HEK293T (cell line): ENCODE results near the gene APOC3.

Source experiments
- CTCF ChIA-PET: fragments of 350-600 bp; formaldehyde crosslinking; extraction: SDS; loops from one replicate; lab custom pipeline; 2021; ENCODE audit warnings: antibody characterized with exemption, inconsistent platforms; lab: Yijun Ruan, JAX
- POLR2A ChIA-PET: fragments of 350-600 bp; formaldehyde crosslinking; extraction: SDS; loops from one replicate; lab custom pipeline; 2020; ENCODE audit warnings: antibody characterized with exemption, inconsistent platforms; lab: Yijun Ruan, JAX
- DNase-seq: peaks from one replicate; pipeline ENCODE4 v3.0.0; 2012; ENCODE audit warnings: mixed read lengths; ENCODE audit errors: extremely low spot score
- ARNT ChIP-seq: fragments of 450-650 bp; IDR thresholded peaks from 2 replicates; pipeline ENCODE4 v1.6.1; 2017; ENCODE audit warnings: mild to moderate bottlenecking
- BHLHE40 ChIP-seq: fragments of 450-650 bp; IDR thresholded peaks from 2 replicates; pipeline ENCODE4 v1.6.1; 2016; ENCODE audit warnings: mild to moderate bottlenecking, moderate library complexity, borderline replicate concordance
- CTBP1 ChIP-seq: fragments of 450-650 bp; IDR thresholded peaks from 2 replicates; pipeline ENCODE4 v1.6.1; 2016; ENCODE audit warnings: borderline replicate concordance
- ELF4 ChIP-seq: fragments of 450-650 bp; IDR thresholded peaks from 2 replicates; pipeline ENCODE4 v1.6.1; 2017; ENCODE audit warnings: antibody characterized with exemption
- FOXA1 ChIP-seq: fragments of 450-650 bp; IDR thresholded peaks from 2 replicates; pipeline ENCODE4 v1.6.1; 2016; ENCODE audit warnings: mild to moderate bottlenecking
- FOXK2 ChIP-seq: fragments of 450-650 bp; IDR thresholded peaks from 2 replicates; pipeline ENCODE4 v1.6.1; 2016; ENCODE audit warnings: mild to moderate bottlenecking
- FOXM1 ChIP-seq: fragments of 450-650 bp; IDR thresholded peaks from 2 replicates; pipeline ENCODE4 v1.6.1; 2017; ENCODE audit warnings: mild to moderate bottlenecking, borderline replicate concordance
- HDGF ChIP-seq: fragments of 450-650 bp; IDR thresholded peaks from 2 replicates; pipeline ENCODE4 v1.6.1; 2017; ENCODE audit warnings: antibody characterized with exemption, borderline replicate concordance
- L3MBTL2 ChIP-seq: fragments of 450-650 bp; conservative IDR thresholded peaks from 2 replicates; pipeline ENCODE4 v1.6.1; 2016; ENCODE audit warnings: mild to moderate bottlenecking
- LEF1 ChIP-seq: fragments of 450-650 bp; IDR thresholded peaks from 2 replicates; pipeline ENCODE4 v1.6.1; 2017; ENCODE audit warnings: mild to moderate bottlenecking, borderline replicate concordance
- NFRKB ChIP-seq: fragments of 450-650 bp; IDR thresholded peaks from 2 replicates; pipeline ENCODE4 v1.6.1; 2016; ENCODE audit warnings: mild to moderate bottlenecking, moderate library complexity
- PKNOX1 ChIP-seq: fragments of 450-650 bp; IDR thresholded peaks from 2 replicates; pipeline ENCODE4 v1.6.1; 2016
- SP1 ChIP-seq: fragments of 450-650 bp; IDR thresholded peaks from 2 replicates; pipeline ENCODE4 v1.6.1; 2017
- SUZ12 ChIP-seq: fragments of 450-650 bp; IDR thresholded peaks from 2 replicates; pipeline ENCODE4 v1.6.1; 2016; ENCODE audit warnings: mild to moderate bottlenecking
- TARDBP ChIP-seq: fragments of 450-650 bp; IDR thresholded peaks from 2 replicates; pipeline ENCODE4 v1.6.1; 2016
- ZNF384 ChIP-seq: fragments of 450-650 bp; IDR thresholded peaks from 2 replicates; pipeline ENCODE4 v1.6.1; 2016

The APOC3 gene

DNA sequence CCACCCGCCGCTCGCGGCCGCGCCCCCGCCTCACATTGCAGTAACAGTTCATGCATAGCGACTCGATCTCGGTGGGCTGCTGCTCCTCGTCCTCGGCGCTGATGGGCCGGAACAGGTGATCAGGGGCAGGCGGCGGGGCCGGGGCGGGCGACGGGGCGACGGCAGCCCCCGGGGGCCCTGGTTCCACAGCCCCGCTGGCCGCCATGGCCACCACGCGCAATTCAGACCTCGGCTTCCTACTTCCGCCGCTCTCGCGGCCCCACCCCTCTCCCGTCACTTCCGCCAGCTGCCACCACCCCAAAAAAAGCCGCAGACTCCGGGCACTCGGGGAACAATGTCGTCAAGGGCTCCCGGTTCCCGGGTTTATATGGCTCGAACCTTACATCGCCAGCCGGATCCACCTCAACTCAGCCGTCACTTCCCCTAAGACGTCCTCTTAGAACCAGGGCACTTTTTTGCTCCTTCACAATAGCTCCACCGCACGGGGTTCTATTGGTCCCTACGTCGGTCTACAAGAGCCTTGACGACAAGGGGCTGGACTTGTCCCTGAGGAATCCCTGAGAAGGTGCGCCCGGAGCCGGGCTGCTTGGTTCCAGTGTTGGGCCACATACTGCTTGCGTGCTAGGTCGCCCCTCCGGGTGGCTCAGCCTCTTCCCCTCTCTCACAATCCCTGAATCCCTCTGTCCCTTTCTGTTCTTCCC lies 41.8 kb upstream of the APOC3 start, which contains the start of gene ZPR1:
TSS of gene ZPR1 (minus strand) at position 238 of the 701 bp plus-strand sequence. CDS start at position 205, 33 bp downstream.
- peak; percentile 79 for DNase-seq
- ChIA-PET CTCF (interaction anchor here (0.6 kb wide), 1 partner anchor 48 kb away, joined by 3 read pairs; no protein-coding TSS in a partner anchor), POLR2A (interaction anchor here (0.6 to 3.4 kb wide), 10 partner anchors 9 to 356 kb away, joined by 3 to 24 read pairs (median 5); partner anchors contain the start of genes BUD13, PAFAH1B2 and SIK3)
- TF ChIP-seq ELF4 (peak; percentile 31; the same call in 1 of the 2 replicates), FOXK2 (no peak)

DNA sequence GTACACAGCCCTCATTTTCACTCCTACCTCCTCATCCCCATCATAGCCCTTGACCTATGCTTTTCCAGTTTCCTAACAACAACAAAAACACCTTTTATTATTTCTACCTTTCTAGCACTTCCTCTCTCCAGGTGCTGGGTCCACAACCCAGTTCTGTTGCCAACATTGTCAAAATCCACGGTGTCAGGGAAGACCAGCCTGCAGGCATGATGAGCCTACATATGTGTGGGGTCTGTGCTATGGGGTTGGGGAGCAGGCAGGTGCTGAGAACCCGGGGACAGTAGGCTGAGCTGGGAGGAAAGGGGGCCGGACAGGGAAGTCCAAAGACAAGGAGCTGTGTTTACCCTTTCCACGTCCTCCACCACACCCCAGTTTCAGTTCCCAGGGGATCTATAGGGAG lies 41.2 kb upstream of the APOC3 start:
- ChIA-PET POLR2A (interaction anchor here (0.6 to 3.4 kb wide), 9 partner anchors 10 to 309 kb away, joined by 3 to 24 read pairs (median 6); partner anchors contain the start of genes BUD13 and SIK3), CTCF (interaction anchor here (0.6 kb wide), 1 partner anchor 47 kb away, joined by 3 read pairs; no protein-coding TSS in a partner anchor)
- TF ChIP-seq BHLHE40 (no peak), L3MBTL2 (no peak)

GRCh38 chr11:116788975-116789374 lies 40.7 kb upstream of the APOC3 start:
- DNase-seq, result no peak
- ChIA-PET CTCF (interaction anchor here (3.3 kb wide), 1 partner anchor 47 kb away, joined by 56 read pairs; the partner anchor contains the start of gene APOA1), POLR2A (interaction anchor here (2.8 kb wide), 1 partner anchor 46 kb away, joined by 24 read pairs; no protein-coding TSS in a partner anchor)
- no peak for TF ChIP-seq PKNOX1
- no peak for TF ChIP-seq ZNF384
- no peak for TF ChIP-seq FOXM1

More for the DNA sequence above, 41.2 kb upstream of the APOC3 start:
- no peak for DNase-seq

- no peak for TF ChIP-seq ZNF384
- no peak for TF ChIP-seq SUZ12
- TF ChIP-seq FOXA1, result no peak
- no peak for TF ChIP-seq FOXK2
- TF ChIP-seq SP1, result no peak
- TF ChIP-seq L3MBTL2, result no peak
- TF ChIP-seq LEF1, result no peak
- TF ChIP-seq ARNT, result no peak
- no peak for TF ChIP-seq CTBP1
- TF ChIP-seq ELF4, result no peak
- TF ChIP-seq NFRKB, result no peak
- TF ChIP-seq PKNOX1, result no peak
- no peak for TF ChIP-seq FOXM1
- ChIA-PET POLR2A (interaction anchor here (1.2 to 2.4 kb wide), 2 partner anchors 43 to 46 kb away, joined by 4 to 28 read pairs; no protein-coding TSS in a partner anchor), CTCF (interaction anchor here (0.5 to 3.3 kb wide), 11 partner anchors 10 to 348 kb away, joined by 3 to 56 read pairs (median 3); partner anchors contain the start of genes APOA1 and SIK3)
- no peak for DNase-seq
Observed at GRCh38 chr11:116790167-116791001, 39.3 kb upstream of the APOC3 start.

DNA sequence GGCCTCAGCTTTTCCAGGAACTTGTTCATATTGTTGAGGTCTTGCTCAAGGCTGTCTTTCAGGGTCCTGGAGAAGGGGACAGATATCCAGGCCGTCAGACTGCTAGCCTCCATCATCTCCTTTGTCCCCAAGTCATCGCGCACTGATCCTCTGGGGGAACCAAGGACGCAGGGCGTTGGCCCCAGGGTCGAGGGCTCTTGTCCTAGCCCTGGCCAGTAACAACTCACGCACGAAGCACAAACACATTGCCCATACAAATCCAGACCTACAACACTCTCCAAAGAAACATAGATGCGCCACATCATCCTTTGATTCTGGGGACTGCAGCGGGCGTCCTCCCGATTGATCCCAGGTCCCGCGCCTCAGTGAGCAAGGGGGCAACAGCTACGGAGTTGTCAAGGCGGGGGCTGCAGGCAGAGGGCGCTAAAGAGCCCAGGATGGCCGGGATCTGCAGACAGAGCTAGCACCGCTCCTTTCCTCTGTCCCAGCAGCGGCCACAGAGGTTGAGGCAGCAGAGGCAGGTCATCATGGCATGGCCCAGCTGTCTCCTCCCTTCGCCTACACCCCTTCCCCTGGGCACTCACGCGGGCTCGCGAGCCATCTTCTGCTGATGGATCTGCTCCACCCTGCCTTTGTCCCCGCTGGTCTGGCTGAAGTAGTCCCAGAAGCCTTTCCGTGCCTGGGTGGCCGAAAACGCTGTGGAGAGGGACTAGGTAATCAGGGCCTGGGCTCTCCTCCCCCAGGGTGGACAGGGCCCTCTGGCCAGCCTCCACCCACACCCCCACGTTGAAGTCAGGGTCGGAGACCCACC lies 38.5 kb upstream of the APOC3 start:
- ChIA-PET POLR2A (interaction anchor here (2.4 kb wide), 1 partner anchor 45 kb away, joined by 28 read pairs; no protein-coding TSS in a partner anchor), CTCF (interaction anchor here (0.6 to 3.3 kb wide), 14 partner anchors 8 to 348 kb away, joined by 3 to 56 read pairs (median 3); partner anchors contain the start of genes APOA1 and SIK3)
- TF ChIP-seq FOXK2 (no peak), ARNT (no peak), NFRKB (no peak), HDGF (no peak), FOXA1 (no peak)
- DNase-seq, result peak; percentile 92

DNA sequence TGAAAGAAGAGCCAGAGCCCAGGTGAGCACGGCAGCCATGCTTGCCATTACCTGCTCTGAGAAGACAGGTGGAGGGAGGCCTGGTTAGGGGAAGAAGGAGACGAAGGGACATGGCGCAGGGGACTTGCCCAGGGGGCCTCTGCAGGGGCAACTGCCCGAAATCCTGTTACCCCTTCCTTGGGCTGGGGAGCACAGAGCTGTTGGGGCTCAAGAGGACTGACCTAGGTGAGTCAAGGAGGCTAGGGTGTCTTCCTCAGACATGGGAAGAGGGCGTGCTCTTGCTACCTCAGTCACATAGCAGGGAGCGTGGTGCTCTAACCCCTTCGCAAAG lies 37.9 kb upstream of the APOC3 start, which contains the start of gene APOA5:
TSS of gene APOA5 (minus strand) at position 67 of the 331 bp plus-strand sequence. CDS start at position 48, 19 bp downstream.
- CTCF ChIA-PET, result interaction anchor here (0.6 to 3.3 kb wide), 12 partner anchors 8 to 316 kb away, joined by 3 to 56 read pairs (median 3); partner anchors contain the start of genes APOA1 and SIK3
- TF ChIP-seq PKNOX1 (no peak), TARDBP (no peak), BHLHE40 (no peak), L3MBTL2 (no peak), ZNF384 (no peak), ARNT (no peak), FOXA1 (no peak)
- no peak for DNase-seq
- POLR2A ChIA-PET, result interaction anchor here (2.4 kb wide), 1 partner anchor 44 kb away, joined by 28 read pairs; no protein-coding TSS in a partner anchor
